HEK293 (cell line): ENCODE results near the gene COMMD8.

ENCODE experiments used
- GLIS1 ChIP-seq: fragments of 450-650 bp; formaldehyde crosslinking; IDR thresholded peaks from 2 replicates; pipeline ENCODE4 v1.5.1; 2016; ENCODE audit warnings: missing biosample characterization, missing genetic modification characterization
- ZNF658 ChIP-seq: fragments of 450-650 bp; formaldehyde crosslinking; IDR thresholded peaks from 2 replicates; pipeline ENCODE4; 2016; ENCODE audit warnings: missing biosample characterization, missing genetic modification characterization
- TF ChIP-seq, protein P1 (sequence below): fragments of 450-650 bp; formaldehyde crosslinking; IDR thresholded peaks from 2 replicates; pipeline ENCODE4 v1.5.1; 2016; ENCODE audit warnings: missing biosample characterization, missing genetic modification characterization
- TF ChIP-seq, protein P2 (sequence below): fragments of 450-650 bp; formaldehyde crosslinking; IDR thresholded peaks from 2 replicates; pipeline ENCODE4 v1.5.1; 2016; ENCODE audit warnings: missing biosample characterization, missing genetic modification characterization
- TF ChIP-seq, protein P3 (sequence below): fragments of 450-650 bp; formaldehyde crosslinking; IDR thresholded peaks from 2 replicates; pipeline ENCODE4 v1.5.1; 2016; ENCODE audit warnings: missing biosample characterization, missing genetic modification characterization

DNA sequence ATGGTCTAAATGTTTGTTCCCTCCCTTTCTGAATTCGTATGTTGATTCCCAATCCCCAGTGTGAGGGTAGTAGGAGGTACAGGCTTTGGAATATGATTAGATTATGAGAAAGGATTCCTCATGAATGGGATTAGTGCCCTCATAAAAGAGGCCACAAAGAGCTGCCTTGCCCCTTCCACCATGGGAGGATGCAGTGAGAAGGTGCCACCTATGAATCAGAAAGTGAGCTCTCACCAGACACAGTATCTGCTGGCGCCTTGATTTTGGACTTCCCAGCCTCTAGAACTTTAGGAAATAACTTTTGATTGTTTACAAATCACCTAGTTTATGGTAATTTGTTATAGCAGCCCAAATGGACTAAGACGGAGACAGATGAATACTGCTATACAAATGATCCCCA, 25.2 kb upstream of the COMMD8 start:
- TF ChIP-seq, protein P1, sequence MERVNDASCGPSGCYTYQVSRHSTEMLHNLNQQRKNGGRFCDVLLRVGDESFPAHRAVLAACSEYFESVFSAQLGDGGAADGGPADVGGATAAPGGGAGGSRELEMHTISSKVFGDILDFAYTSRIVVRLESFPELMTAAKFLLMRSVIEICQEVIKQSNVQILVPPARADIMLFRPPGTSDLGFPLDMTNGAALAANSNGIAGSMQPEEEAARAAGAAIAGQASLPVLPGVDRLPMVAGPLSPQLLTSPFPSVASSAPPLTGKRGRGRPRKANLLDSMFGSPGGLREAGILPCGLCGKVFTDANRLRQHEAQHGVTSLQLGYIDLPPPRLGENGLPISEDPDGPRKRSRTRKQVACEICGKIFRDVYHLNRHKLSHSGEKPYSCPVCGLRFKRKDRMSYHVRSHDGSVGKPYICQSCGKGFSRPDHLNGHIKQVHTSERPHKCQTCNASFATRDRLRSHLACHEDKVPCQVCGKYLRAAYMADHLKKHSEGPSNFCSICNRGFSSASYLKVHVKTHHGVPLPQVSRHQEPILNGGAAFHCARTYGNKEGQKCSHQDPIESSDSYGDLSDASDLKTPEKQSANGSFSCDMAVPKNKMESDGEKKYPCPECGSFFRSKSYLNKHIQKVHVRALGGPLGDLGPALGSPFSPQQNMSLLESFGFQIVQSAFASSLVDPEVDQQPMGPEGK (tag by site-specific recombination): no peak
- TF ChIP-seq, protein P2, sequence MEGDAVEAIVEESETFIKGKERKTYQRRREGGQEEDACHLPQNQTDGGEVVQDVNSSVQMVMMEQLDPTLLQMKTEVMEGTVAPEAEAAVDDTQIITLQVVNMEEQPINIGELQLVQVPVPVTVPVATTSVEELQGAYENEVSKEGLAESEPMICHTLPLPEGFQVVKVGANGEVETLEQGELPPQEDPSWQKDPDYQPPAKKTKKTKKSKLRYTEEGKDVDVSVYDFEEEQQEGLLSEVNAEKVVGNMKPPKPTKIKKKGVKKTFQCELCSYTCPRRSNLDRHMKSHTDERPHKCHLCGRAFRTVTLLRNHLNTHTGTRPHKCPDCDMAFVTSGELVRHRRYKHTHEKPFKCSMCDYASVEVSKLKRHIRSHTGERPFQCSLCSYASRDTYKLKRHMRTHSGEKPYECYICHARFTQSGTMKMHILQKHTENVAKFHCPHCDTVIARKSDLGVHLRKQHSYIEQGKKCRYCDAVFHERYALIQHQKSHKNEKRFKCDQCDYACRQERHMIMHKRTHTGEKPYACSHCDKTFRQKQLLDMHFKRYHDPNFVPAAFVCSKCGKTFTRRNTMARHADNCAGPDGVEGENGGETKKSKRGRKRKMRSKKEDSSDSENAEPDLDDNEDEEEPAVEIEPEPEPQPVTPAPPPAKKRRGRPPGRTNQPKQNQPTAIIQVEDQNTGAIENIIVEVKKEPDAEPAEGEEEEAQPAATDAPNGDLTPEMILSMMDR (tag by site-specific recombination): no peak
- no peak for TF ChIP-seq GLIS1
- no peak for TF ChIP-seq ZNF658 (tag by site-specific recombination)
- TF ChIP-seq, protein P3, sequence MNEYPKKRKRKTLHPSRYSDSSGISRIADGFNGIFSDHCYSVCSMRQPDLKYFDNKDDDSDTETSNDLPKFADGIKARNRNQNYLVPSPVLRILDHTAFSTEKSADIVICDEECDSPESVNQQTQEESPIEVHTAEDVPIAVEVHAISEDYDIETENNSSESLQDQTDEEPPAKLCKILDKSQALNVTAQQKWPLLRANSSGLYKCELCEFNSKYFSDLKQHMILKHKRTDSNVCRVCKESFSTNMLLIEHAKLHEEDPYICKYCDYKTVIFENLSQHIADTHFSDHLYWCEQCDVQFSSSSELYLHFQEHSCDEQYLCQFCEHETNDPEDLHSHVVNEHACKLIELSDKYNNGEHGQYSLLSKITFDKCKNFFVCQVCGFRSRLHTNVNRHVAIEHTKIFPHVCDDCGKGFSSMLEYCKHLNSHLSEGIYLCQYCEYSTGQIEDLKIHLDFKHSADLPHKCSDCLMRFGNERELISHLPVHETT: no peak
